Lung (tissue), 12 donors: Measurements from ENCODE around the gene ENTHD1. TPM values are rescaled to one million over a fixed set of nuclear protein-coding genes. Genes with fewer than 3 reads are reported as not detected.

ENCODE experiments used
- ATAC-seq: fragments of 200-7000 bp; cut with Tn5 transposase; one replicate; pipeline ENCODE4 v1.9.1; 2020; ENCODE audit warnings: moderate number of reproducible peaks; ENCODE audit not compliant: insufficient read depth, low FRiP score
- DNase-seq, 3 donors: peaks; one replicate each; pipeline ENCODE4 v3.0.0-alpha.2; 2013 to 2017
- H3K27ac ChIP-seq, 2 donors: one replicate each; pipeline ENCODE4 v1.5.1; 2013; ENCODE audit warnings: mild to moderate bottlenecking in 2 of 2, moderate library complexity in 2 of 2, control low read depth in 1 of 2, inconsistent platforms in 1 of 2, low read depth in 1 of 2, low read length in 1 of 2
- H3K27me3 ChIP-seq, 3 donors: one replicate each; pipeline ENCODE4 v1.5.1; 2013; ENCODE audit warnings: low read length in 2 of 3; ENCODE audit not compliant: control insufficient read depth in 3 of 3, insufficient read depth in 3 of 3
- H3K36me3 ChIP-seq, 4 donors: one replicate each; pipeline ENCODE4 v1.5.1; 2013; ENCODE audit warnings: low read length in 4 of 4, mild to moderate bottlenecking in 1 of 4, moderate library complexity in 1 of 4; ENCODE audit not compliant: control insufficient read depth in 4 of 4, insufficient read depth in 4 of 4
- H3K4me1 ChIP-seq, 5 donors: one replicate each; pipeline ENCODE4 v1.5.1; 2013; ENCODE audit warnings: low read length in 5 of 5, mild to moderate bottlenecking in 2 of 5, moderate library complexity in 1 of 5; ENCODE audit not compliant: control insufficient read depth in 5 of 5, insufficient read depth in 5 of 5
- H3K4me3 ChIP-seq: one replicate; pipeline ENCODE4 v1.5.1; 2013; ENCODE audit warnings: mild to moderate bottlenecking, control low read depth, moderate library complexity
- H3K9ac ChIP-seq, 2 donors: one replicate each; pipeline ENCODE4 v1.5.1; 2013; ENCODE audit warnings: low read length in 2 of 2, control low read depth in 1 of 2; ENCODE audit not compliant: insufficient read depth in 1 of 2
- H3K9me3 ChIP-seq, 4 donors: one replicate each; pipeline ENCODE4 v1.5.1; 2013; ENCODE audit warnings: low read length in 3 of 4, mild to moderate bottlenecking in 1 of 4, moderate library complexity in 1 of 4; ENCODE audit not compliant: control insufficient read depth in 4 of 4, insufficient read depth in 3 of 4
- WGBS, 2 donors: extraction: QIAGEN DNeasy Blood & Tissue Kit; methylation state at CpG; one replicate each; pipeline ENCODE4 v1.1.7; 2013; 5-methylcytosine and 5-hydroxymethylcytosine counted together
- polyA plus RNA-seq, 2 donors: library from polyadenylated mRNA; stranded (reverse); fragments of 200-250 nt; gene quantifications; one replicate each; pipeline ENCODE4 v1.2.1, GENCODE V29; 2013
- total RNA-seq, 2 donors: library from RNA; depleted of rRNA in 1 of 2; stranded (reverse); fragments of >200 nt in 1 of 2; gene quantifications; one replicate each; pipeline ENCODE4 v1.2.1, GENCODE V29; 2014 to 2021
- TF ChIP-seq, protein P1 (sequence below): IDR thresholded peaks from 2 replicates; pipeline ENCODE4 v1.5.1; 2012; ENCODE audit warnings: mild to moderate bottlenecking; ENCODE audit errors: control extremely low read depth, extremely low read depth
- donor health status: control.
- donor health status: control.
- donor health status: Bipolar disorder and iron deficiency.
- donor health status: healthy.
- donor health status: DM: yes; HTN: yes; CAD: no.

The ENTHD1 gene
- total and polyA plus RNA-seq, 4 donors = 0.04 to 0.15 TPM; not detected in 2

DNA sequence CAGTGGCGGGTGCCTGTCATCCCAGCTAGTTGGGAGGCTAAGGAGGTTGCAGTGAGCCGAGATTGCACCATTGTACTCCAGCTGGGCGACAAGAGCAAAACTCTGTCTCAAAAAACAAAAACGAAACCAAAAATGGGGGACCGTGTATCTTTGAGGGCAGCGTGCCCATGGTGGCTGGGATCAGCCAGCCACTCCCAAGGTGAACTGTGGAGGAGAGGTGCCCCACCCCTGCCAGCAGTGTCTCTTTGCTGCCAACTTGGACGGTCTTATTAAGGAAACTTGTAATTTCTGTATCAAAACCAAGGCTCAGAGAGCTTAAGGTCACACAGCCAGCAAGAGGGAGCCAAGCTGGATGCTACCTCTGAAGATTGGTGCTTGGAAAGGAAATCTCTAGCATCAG, 175.4 kb downstream of the ENTHD1 start:
- Histone ChIP-seq H3K36me3 (no peaks in the 10 kb centered on the region), H3K4me1 (no peaks in the 10 kb centered on the region), H3K27ac (no peak overlapping the region), H3K27me3 (peaks cover 0 to 18% (median 0%) of the 10 kb centered on the region in 3 donors), H3K4me3 (no peak overlapping the region), H3K9me3 (no peaks in the 10 kb centered on the region), H3K9ac (no peak overlapping the region)
- ATAC-seq = no peak
- no peak for DNase-seq
- TF ChIP-seq, protein P1, sequence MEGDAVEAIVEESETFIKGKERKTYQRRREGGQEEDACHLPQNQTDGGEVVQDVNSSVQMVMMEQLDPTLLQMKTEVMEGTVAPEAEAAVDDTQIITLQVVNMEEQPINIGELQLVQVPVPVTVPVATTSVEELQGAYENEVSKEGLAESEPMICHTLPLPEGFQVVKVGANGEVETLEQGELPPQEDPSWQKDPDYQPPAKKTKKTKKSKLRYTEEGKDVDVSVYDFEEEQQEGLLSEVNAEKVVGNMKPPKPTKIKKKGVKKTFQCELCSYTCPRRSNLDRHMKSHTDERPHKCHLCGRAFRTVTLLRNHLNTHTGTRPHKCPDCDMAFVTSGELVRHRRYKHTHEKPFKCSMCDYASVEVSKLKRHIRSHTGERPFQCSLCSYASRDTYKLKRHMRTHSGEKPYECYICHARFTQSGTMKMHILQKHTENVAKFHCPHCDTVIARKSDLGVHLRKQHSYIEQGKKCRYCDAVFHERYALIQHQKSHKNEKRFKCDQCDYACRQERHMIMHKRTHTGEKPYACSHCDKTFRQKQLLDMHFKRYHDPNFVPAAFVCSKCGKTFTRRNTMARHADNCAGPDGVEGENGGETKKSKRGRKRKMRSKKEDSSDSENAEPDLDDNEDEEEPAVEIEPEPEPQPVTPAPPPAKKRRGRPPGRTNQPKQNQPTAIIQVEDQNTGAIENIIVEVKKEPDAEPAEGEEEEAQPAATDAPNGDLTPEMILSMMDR = no peak
- 76 to 79% methylated on average over 7 of the region's 7 CpGs for WGBS, 2 donors

DNA sequence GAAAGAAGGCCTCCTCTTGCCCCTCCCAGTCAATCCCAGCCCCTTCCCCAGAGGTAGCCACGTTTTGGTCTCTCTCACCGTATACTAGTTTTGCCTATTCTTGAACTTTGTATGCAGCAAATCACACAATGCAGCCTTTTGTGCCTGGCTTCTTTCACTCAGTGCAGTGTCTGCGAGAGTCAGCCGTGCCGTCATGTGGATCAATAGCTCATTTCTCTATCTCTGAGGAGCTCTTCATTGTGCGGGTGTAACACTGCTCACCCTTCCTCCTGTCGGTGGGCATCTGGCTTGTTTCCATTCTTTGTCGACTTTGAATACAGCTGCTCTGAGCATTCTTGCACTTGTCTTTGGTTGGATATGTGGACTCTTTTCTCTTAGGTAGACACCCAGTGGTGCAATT, 176.5 kb downstream of the ENTHD1 start:
- no peak overlapping the region for H3K27ac ChIP-seq
- H3K36me3 ChIP-seq = no peaks in the 10 kb centered on the region
- TF ChIP-seq, protein P1 = no peak
- H3K9ac ChIP-seq = no peak overlapping the region
- WGBS, 2 donors = 75 to 91% methylated on average over 8 of the region's 8 CpGs
- H3K27me3 ChIP-seq = peaks cover 0 to 18% (median 2%) of the 10 kb centered on the region in 3 donors
- H3K4me3 ChIP-seq = no peak overlapping the region
- H3K9me3 ChIP-seq = no peaks in the 10 kb centered on the region
- H3K4me1 ChIP-seq = no peaks in the 10 kb centered on the region
- DNase-seq (no peak), ATAC-seq (no peak)

DNA sequence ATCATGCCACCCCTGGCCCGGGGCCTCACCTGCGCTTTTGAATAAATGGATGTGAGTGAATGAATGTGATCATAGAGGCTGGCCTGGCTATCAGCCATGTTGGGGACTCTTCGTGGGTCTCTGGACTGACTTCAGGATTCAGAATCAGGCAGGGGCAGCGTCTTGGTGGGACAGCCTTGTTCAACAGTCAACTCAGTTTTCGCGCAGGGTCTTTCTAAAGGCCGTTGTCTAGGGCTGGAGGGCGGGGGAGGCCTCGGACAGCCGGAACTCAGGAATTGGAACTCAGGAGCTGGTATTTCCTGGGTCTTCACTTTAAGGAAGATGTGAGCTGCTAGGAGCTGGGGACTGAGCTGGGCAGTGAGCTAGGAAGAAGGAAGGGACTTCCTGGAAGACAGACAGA, 177.0 kb downstream of the ENTHD1 start:
- Histone ChIP-seq H3K27me3 (peaks cover 0 to 17% (median 5%) of the 10 kb centered on the region in 3 donors), H3K27ac (no peak overlapping the region), H3K4me3 (no peak overlapping the region), H3K4me1 (no peaks in the 10 kb centered on the region), H3K9me3 (no peaks in the 10 kb centered on the region), H3K9ac (no peak overlapping the region), H3K36me3 (no peaks in the 10 kb centered on the region)
- TF ChIP-seq, protein P1 = no peak
- ATAC-seq (no peak), DNase-seq (no peak)
- 86 to 87% methylated on average over 10 of the region's 10 CpGs for WGBS, 2 donors

DNA sequence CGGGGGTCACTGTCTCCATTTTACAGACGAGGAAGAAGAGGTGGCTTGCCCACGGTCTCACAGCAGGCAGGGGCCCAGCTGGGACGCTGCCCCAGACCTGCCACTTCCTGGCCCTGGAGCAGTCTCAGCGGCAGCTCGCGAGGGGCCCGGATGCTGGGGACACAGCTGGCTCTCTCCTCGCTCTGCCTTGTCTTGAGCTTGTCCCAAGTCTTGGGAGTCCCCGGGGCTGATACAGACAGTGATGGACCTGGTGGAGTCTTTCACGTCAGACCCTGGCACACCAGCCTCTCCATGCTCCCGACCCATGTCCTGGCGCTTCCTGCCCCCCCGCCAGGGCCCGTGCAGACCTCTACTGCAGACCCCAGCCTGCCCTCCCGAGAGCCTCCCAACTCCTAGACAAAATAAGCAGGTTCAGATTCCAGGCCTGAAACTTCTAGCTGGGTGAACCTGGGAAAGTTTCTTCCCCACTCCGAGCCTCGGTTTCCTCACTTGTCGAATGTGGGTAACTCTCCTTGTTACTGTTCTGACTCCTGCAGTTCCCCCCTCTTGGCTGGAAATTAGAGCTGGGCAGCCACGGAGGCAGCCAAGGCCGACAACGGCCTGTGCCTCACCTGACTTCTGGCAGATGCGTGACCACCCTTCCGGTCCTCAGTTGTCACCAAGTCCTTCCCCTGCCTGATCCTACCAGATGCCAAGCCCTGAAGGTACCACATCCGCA, 177.6 kb downstream of the ENTHD1 start:
- H3K9me3 ChIP-seq = no peaks in the 10 kb centered on the region
- no peak overlapping the region for H3K9ac ChIP-seq
- ATAC-seq = no peak
- TF ChIP-seq, protein P1 = no peak
- 77 to 80% methylated on average over 25 of the region's 25 CpGs for WGBS, 2 donors
- DNase-seq = no peak
- peaks cover 0 to 6% (median under 1%) of the 10 kb centered on the region in 5 donors for H3K4me1 ChIP-seq
- H3K36me3 ChIP-seq = no peaks in the 10 kb centered on the region
- no peak overlapping the region for H3K4me3 ChIP-seq
- no peak overlapping the region for H3K27ac ChIP-seq
- peaks cover 0 to 13% (median 7%) of the 10 kb centered on the region in 3 donors for H3K27me3 ChIP-seq
